Measurements from ENCODE around the gene FAM81A.

DNA sequence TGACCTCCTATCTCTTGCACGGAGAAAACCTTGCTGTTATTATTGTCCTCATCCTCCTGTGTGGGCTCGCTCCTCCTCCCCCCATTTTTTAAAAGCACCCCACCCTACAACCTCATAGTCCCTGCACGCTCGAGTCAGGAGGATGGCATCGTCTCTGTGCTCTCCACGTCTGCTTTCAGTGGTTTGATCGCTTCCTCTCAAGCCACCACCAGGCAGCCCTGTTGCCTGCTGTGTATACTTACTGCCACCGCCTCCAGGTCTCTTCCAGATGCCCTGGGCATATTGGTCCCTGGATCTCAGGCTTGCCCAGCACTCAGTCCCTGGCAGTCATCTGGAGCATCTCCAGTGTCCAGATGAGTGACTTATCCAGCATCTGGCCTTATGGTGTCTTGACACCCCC, 131.5 kb downstream of the FAM81A start:
- TF ChIP-seq, protein P1, sequence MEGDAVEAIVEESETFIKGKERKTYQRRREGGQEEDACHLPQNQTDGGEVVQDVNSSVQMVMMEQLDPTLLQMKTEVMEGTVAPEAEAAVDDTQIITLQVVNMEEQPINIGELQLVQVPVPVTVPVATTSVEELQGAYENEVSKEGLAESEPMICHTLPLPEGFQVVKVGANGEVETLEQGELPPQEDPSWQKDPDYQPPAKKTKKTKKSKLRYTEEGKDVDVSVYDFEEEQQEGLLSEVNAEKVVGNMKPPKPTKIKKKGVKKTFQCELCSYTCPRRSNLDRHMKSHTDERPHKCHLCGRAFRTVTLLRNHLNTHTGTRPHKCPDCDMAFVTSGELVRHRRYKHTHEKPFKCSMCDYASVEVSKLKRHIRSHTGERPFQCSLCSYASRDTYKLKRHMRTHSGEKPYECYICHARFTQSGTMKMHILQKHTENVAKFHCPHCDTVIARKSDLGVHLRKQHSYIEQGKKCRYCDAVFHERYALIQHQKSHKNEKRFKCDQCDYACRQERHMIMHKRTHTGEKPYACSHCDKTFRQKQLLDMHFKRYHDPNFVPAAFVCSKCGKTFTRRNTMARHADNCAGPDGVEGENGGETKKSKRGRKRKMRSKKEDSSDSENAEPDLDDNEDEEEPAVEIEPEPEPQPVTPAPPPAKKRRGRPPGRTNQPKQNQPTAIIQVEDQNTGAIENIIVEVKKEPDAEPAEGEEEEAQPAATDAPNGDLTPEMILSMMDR (IDR thresholded peaks at IDR 0.05; ENCODE audit: borderline replicate concordance, extremely low read depth, low read length, poor library complexity, severe bottlenecking), result no peak
- TF ChIP-seq EZH2 (IDR thresholded peaks at IDR 0.05; ENCODE audit: borderline replicate concordance, low read depth, low read length, severe bottlenecking), result no peak
